VCaP (cell line): ENCODE data around the gene ZBTB7C.

Experiments
- H3K27ac ChIP-seq: fragments of 450-650 bp; 2 replicates; pipeline ENCODE4 v1.5.1; 2017
- TF ChIP-seq, protein P1 (sequence below): fragments of 450-650 bp; conservative IDR thresholded peaks from 2 replicates; pipeline ENCODE4 v1.5.1; 2017; ENCODE audit warnings: mild to moderate bottlenecking, moderate library complexity

ZBTB7C gene

DNA sequence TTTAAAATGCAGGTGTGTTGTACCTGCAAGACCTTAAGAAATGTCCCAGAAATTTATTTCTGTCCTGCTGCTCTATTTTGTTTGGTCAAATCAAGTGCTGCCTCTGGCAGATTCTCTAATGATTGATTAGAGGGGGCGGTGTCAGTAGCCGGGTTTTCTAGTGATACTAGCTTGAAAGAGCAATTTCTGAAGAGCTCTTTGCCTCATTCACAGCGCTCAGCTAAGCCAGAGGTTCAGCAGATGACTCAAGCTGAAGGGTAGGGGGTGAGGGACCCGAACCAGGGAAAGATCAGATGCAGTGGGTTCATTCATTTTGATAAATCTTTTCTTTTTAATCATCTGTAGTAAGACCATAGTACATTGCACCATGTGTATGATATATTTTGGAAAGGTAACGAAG lies 15.0 kb downstream of the ZBTB7C start:
- no peak overlapping the region for H3K27ac ChIP-seq
- TF ChIP-seq, protein P1, sequence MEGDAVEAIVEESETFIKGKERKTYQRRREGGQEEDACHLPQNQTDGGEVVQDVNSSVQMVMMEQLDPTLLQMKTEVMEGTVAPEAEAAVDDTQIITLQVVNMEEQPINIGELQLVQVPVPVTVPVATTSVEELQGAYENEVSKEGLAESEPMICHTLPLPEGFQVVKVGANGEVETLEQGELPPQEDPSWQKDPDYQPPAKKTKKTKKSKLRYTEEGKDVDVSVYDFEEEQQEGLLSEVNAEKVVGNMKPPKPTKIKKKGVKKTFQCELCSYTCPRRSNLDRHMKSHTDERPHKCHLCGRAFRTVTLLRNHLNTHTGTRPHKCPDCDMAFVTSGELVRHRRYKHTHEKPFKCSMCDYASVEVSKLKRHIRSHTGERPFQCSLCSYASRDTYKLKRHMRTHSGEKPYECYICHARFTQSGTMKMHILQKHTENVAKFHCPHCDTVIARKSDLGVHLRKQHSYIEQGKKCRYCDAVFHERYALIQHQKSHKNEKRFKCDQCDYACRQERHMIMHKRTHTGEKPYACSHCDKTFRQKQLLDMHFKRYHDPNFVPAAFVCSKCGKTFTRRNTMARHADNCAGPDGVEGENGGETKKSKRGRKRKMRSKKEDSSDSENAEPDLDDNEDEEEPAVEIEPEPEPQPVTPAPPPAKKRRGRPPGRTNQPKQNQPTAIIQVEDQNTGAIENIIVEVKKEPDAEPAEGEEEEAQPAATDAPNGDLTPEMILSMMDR, result no peak

DNA sequence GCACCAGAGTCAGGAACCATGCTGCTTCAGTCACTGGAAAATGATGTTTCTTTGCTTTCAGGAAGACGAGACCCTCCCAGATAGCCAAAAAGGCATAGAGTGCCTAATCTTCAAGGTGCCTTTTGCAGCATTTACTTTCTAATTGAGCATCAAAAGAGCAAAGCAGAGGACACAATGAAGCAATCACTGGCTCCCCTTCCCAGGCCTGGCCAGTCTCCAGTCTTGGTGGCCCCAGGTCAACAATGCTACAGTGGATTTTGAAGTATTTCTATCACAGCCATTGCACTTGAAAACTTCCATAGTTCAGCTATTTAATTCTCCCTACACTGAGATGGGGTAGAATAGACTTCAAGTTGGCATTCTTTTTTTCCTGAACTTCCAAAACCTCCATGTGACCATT lies 15.4 kb downstream of the ZBTB7C start:
- TF ChIP-seq, protein P1, result no peak
- no peak overlapping the region for H3K27ac ChIP-seq

DNA sequence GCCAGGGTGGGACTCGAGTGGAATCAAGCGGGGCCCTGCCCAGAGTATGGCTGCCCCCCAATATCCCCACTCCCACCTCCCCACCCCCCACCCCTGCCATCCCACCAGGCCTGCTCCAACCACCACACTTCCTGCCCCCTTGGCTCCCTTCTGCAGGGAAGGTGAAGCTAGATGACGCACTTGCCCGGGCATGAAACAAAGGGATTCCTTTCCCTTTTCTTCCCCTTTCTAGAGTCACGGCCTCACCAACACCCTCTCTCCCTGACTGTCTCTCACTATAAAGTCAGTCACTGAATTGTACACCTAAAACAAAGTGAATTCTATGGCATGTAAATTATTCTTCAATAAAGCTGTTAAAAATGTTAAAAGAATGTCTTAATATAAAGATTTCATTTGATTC lies 16.0 kb downstream of the ZBTB7C start:
- H3K27ac ChIP-seq, result no peak overlapping the region
- TF ChIP-seq, protein P1, result no peak

DNA sequence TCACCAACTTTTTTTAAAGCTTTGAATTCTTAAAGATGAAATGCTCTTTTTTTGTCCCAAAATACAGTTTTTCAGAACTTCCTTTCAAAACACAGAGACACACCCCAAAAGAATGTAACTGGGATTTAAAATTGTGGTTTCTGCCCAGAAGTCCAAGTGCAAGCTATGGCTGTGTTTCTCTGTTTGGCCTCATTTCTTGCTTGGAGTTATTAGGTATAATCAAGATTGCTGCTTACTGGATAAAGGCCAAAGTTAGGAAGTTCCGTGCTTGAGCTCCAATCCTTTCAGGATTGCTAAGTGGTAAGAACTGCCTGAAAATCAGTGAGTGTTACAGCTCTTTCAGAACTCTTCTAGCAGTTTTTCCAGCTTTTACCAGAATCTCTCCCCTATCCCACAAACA lies 16.9 kb downstream of the ZBTB7C start:
- TF ChIP-seq, protein P1, result no peak

DNA sequence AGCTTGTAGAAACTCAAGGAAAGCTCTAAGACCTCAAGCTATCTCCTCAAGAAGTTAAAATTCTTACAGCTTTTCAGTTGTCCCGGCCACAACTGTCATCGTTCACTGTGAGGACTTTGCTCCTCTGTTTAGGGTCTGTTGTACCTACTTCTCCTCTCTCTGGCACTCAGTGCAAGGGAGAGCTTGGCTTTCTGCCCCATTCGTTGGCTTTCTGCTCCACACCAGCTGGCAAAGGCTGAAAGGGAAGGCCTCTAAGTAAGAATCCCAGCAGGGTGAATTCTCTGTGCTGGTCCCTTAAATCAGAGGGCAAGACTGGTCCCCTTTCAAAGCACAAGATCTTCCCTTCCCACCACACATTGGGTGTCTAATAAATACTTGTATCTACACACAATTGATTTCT lies 17.3 kb downstream of the ZBTB7C start:
- H3K27ac ChIP-seq, result no peak overlapping the region
- TF ChIP-seq, protein P1, result no peak

More for the DNA sequence above, 16.9 kb downstream of the ZBTB7C start:
- no peak overlapping the region for H3K27ac ChIP-seq

DNA sequence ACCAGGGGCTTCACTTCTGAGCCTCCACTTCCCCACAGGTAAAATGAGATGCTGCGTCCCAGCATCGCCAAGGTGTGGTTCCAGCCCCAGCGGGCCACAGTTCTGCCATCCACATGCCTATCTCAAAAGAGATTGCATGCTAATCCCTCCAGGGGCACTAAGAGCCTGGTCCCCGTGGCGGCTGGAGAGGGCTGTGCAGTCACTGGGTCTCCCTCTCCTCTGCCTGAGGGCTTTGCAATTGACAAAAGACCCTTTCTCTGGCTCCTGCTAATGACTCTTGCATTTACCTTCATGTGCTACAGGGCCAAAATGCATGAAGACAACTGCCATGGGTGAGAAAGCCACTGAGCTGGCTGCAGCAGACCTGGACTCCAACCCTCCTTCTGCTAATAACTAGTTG lies 18.5 kb downstream of the ZBTB7C start:
- TF ChIP-seq, protein P1, result no peak
- no peak overlapping the region for H3K27ac ChIP-seq

DNA sequence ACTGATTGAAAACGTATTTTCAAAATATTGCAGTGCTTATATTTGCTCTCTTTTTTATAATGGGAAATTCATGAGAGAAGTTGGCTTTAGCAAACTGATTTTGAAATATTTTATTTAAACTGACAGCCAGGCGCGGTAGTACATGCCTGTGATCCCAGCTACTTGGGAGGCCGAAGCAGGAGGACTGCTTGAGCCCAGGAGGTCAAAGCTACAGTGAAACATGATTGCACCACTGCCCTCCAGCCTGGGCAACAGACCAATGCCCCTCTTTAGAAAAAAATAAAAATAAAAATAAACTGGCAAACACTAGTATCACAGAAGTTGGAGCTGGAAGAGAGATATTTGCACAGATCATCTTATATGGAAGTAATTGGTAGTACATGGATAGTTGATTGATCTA lies 20.7 kb downstream of the ZBTB7C start:
- TF ChIP-seq, protein P1, result no peak
- H3K27ac ChIP-seq, result no peak overlapping the region

DNA sequence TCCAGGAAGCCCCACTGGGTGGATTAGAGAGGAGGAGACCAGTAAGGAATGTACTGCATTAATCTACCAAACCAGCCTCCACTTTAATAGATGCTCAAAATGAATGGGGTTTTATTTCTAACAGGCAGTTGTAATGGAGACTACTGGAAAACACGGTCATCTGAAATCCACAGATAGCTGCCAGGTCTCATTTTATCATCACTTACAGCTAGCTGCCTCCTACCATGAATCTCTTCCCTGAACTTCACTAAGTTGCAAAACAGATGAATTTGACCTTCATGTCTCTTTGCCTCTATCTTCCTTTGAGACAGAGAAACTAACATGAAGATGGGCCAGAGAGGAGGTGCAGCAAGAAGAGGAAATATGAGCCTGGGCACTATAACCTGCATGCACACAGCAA lies 21.9 kb downstream of the ZBTB7C start:
- H3K27ac ChIP-seq, result no peak overlapping the region
- TF ChIP-seq, protein P1, result no peak
